ENCODE measurements around the gene LASP1.

- no peak for TF ChIP-seq TAF1 (IDR thresholded peaks at IDR 0.05; ENCODE audit: borderline replicate concordance, low read depth, low read length)
- TF ChIP-seq, protein P1, sequence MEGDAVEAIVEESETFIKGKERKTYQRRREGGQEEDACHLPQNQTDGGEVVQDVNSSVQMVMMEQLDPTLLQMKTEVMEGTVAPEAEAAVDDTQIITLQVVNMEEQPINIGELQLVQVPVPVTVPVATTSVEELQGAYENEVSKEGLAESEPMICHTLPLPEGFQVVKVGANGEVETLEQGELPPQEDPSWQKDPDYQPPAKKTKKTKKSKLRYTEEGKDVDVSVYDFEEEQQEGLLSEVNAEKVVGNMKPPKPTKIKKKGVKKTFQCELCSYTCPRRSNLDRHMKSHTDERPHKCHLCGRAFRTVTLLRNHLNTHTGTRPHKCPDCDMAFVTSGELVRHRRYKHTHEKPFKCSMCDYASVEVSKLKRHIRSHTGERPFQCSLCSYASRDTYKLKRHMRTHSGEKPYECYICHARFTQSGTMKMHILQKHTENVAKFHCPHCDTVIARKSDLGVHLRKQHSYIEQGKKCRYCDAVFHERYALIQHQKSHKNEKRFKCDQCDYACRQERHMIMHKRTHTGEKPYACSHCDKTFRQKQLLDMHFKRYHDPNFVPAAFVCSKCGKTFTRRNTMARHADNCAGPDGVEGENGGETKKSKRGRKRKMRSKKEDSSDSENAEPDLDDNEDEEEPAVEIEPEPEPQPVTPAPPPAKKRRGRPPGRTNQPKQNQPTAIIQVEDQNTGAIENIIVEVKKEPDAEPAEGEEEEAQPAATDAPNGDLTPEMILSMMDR (IDR thresholded peaks at IDR 0.05): no peak
- no peak for TF ChIP-seq EP300 (IDR thresholded peaks at IDR 0.05; ENCODE audit: borderline replicate concordance in 1 of 2, low read depth in 1 of 2, low read length in 1 of 2)
- no peak for TF ChIP-seq PBX3 (IDR thresholded peaks at IDR 0.05)
- no peak for TF ChIP-seq TEAD4 (IDR thresholded peaks at IDR 0.05; ENCODE audit: borderline replicate concordance, insufficient read depth)
- no peak for TF ChIP-seq SIN3A (IDR thresholded peaks at IDR 0.05; ENCODE audit: borderline replicate concordance, low read depth, low read length)
- no peak for TF ChIP-seq YY1 (IDR thresholded peaks at IDR 0.05; ENCODE audit: low read depth)
- TF ChIP-seq, protein P2, sequence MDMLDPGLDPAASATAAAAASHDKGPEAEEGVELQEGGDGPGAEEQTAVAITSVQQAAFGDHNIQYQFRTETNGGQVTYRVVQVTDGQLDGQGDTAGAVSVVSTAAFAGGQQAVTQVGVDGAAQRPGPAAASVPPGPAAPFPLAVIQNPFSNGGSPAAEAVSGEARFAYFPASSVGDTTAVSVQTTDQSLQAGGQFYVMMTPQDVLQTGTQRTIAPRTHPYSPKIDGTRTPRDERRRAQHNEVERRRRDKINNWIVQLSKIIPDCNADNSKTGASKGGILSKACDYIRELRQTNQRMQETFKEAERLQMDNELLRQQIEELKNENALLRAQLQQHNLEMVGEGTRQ (IDR thresholded peaks at IDR 0.05; ENCODE audit: borderline replicate concordance, low read depth, low read length): no peak
- TF ChIP-seq POLR2AphosphoS5 (IDR thresholded peaks at IDR 0.05; ENCODE audit: low read depth, low read length): no peak
- TF ChIP-seq JUND (IDR thresholded peaks at IDR 0.05): no peak
- no peak for TF ChIP-seq USF1 (IDR thresholded peaks at IDR 0.05; ENCODE audit: borderline replicate concordance, low read depth)
- TF ChIP-seq RXRA (IDR thresholded peaks at IDR 0.05; ENCODE audit: borderline replicate concordance, low read depth): no peak
- no peak for TF ChIP-seq ELF1 (IDR thresholded peaks at IDR 0.05)
- TF ChIP-seq RFX5 (IDR thresholded peaks at IDR 0.05; ENCODE audit: low read length): no peak
Measured at GRCh38 chr17:38897176-38897575, 27.3 kb downstream of the LASP1 start.

Data from SK-N-SH (cell line).